Stimulated activated effector memory CD8-positive, alpha-beta T cell treated with anti-CD3 and anti-CD28 coated beads, Interleukin-12 subunit alpha, Interleukin-12 subunit beta, amount 100 ng/mL, for 72 hours (primary cell): ENCODE results near the gene NFAM1.
A peak's percentile ranks its signal among the peaks of the same experiment; 100 is the strongest.

Source experiments
- ATAC-seq: fragments of 150-1000 bp; cut with Tn5 transposase; 2 replicates; pipeline ENCODE4 v1.10.0; 2021
- DNase-seq, 2 donors: peaks; one replicate each; pipeline ENCODE4 v3.0.0; 2021 to 2022; ENCODE audit warnings: low spot score in 2 of 2
- H3K27ac Mint-ChIP-seq: one replicate; pipeline ENCODE4 v1.8.0; 2022; ENCODE audit warnings: mild to moderate bottlenecking, mixed read lengths
- H3K36me3 Mint-ChIP-seq: one replicate; pipeline ENCODE4 v1.8.0; 2022; ENCODE audit warnings: mild to moderate bottlenecking, mixed read lengths
- H3K4me1 Mint-ChIP-seq: one replicate; pipeline ENCODE4 v1.8.0; 2022; ENCODE audit warnings: mixed read lengths
- H3K4me3 Mint-ChIP-seq: one replicate; pipeline ENCODE4 v1.8.0; 2022; ENCODE audit warnings: mild to moderate bottlenecking, mixed read lengths
- H3K9me3 Mint-ChIP-seq: one replicate; pipeline ENCODE4 v1.8.0; 2022; ENCODE audit warnings: mixed read lengths

The NFAM1 gene

DNA sequence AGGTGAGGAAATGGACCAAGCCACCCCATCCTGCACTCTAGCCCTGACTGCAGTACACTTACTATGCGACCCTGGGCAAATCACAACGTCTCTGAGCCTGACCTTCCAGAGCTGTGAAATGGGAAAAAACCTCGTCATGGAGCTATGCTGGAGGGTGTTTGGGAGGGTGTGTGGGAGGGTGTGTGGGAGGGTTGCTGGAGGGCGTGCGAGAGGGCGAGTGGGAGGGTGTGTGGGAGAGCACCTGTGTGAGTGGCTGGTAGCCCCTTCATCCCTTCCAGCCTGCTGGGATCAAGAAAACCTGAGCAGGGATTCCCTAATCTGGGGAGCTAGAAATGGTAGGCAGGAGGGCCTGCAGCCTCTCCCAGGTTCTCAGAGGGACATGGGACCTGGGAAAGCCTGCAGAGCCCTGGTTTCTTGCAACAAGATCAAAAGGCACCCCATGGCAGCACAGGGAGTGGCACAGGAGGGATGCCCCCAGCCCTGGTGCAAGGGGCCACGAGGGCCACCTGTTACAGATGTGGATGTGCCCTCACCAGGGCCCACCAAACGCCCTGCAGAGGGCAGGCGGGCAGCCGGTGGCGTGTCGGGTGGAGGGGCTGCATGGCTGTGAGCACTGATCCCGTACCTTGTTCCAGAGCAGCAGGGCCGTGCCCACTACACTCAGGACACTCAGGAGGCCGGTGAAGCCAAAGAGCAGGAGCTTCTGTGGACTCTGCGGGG, 23.2 kb downstream of the NFAM1 start:
- Mint-ChIP-seq H3K4me3 (no peak overlapping the region), H3K27ac (no peak overlapping the region), H3K36me3 (no peaks in the 10 kb centered on the region)

DNA sequence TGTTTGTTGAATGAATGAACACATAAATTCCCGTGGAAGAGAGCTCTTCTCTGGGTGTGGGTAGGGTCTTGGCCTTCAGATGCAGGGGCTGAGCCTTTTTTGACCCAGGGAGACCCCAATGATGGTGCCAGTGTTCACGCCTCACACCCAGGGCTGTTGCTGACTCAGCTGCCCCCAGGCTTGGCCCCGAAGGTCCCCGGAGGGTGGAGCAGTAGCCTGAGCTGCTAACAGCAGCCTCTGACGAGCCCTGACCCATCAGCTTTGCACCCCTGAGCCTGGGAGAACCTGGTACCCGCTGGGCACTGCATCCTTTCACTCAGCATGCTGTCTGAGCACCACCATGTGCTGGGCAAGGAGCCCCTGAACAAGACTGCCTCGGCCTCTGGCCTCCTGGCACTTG, 23.9 kb downstream of the NFAM1 start:
- ATAC-seq (no peak), DNase-seq (no peak)
- H3K27ac Mint-ChIP-seq = no peak overlapping the region
- no peaks in the 10 kb centered on the region for H3K9me3 Mint-ChIP-seq
- no peaks in the 10 kb centered on the region for H3K4me1 Mint-ChIP-seq
- no peak overlapping the region for H3K4me3 Mint-ChIP-seq
- no peaks in the 10 kb centered on the region for H3K36me3 Mint-ChIP-seq

More for the DNA sequence above, 23.2 kb downstream of the NFAM1 start:
- DNase-seq (no peak), ATAC-seq (no peak)
- Mint-ChIP-seq H3K4me1 (no peaks in the 10 kb centered on the region), H3K9me3 (no peaks in the 10 kb centered on the region)

DNA sequence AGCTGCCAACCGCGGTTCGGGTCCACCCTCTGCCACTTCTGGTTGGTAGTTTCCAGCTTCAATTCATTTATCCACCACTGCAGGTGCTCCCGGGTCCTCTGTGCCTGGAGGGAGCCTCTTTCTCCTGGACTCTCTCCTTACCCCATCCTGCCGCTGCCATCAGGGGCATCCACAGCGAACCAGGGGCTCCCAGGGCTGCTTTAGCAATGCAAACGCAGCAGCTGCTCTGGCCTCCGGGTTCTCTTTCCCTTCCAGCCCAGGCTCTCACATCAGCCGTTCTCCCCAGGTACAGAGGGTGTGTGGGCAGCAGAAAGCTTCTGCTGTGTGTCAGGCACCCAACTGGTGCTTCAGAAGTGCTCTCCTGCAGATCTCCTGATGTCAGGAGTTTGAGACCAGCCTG, 27.9 kb downstream of the NFAM1 start:
- no peak overlapping the region for H3K27ac Mint-ChIP-seq
- H3K36me3 Mint-ChIP-seq = no peaks in the 10 kb centered on the region
- no peaks in the 10 kb centered on the region for H3K4me1 Mint-ChIP-seq
- DNase-seq (no peak), ATAC-seq (no peak)
- no peak overlapping the region for H3K4me3 Mint-ChIP-seq
- H3K9me3 Mint-ChIP-seq = no peaks in the 10 kb centered on the region

DNA sequence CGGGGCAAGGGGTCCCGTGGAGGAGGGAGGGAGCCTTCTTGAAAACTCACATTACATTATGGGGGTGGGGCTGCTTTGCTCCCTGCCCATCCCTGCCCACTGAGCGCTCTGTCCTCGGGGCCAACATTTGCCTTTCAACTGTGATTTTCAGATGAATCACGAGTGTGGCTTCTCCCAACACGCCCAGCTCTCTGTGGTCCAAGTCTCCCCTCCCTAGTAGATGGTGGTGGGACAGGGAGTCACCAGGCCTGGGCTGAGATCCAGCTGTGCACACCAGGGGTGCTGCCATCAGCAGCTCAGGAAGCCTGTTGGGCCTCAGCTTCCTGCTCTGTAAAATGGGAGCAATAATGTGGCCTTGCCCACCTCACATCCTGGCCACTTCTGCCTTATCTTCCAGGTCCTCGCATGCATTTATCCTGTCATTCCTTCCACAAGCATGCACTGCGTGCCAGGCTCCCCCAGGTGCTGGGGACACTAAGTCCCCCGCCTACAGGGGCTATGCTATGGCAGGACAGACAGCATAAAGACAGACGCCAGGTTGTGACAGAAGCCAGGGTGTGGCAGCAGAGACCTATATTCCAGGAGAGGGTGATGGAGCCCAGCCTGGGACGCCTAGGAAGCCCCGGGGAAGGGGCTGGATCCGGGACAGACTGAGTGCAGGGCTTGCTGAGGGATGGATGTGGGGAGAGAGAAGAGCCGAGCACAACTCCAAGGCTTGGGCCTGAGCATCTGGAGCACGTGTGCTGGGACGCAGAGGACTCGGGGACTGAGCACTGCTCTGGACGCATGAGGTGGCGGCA, 30.5 kb downstream of the NFAM1 start:
- peaks cover 8% of the 10 kb centered on the region for H3K4me1 Mint-ChIP-seq
- H3K27ac Mint-ChIP-seq = no peak overlapping the region
- H3K4me3 Mint-ChIP-seq = no peak overlapping the region
- ATAC-seq (no peak), DNase-seq (no peak)
- no peaks in the 10 kb centered on the region for H3K9me3 Mint-ChIP-seq
- H3K36me3 Mint-ChIP-seq = no peaks in the 10 kb centered on the region

DNA sequence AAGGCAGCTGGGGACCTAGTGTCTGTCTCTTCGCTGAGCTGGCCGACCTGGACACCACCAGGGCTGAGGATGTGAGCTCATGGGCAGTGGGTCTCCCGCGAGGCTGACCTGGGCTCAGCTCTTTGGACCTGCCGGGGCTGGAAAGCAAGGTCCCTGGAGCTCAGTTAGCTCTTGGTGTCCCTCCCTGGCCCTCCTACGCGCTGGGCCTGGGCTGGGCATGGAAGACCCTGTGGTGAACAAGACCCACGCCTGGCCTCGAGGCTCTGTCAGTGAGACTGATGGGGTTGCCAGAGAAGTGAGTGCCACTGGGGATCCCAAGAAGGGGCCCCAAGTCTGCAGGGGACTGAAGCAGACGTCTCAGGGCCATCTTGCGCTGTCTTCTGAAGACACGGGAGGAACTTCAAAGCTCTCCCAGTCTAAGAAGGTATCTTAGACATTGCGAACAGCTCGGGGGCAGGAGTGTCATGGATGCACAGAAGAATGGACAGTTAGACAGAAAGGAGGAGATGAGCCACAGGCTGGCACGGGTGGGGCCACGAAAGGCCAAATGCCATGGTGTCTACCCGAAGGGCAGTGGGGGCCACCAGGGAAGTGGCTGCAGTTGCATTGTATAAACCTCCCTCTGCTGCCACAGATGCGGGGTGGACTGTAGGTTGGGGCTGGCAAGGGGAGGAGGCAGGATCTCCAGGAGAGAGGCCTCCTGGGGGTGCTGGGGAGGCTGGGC, 31.2 kb downstream of the NFAM1 start:
- H3K36me3 Mint-ChIP-seq = no peaks in the 10 kb centered on the region
- H3K4me3 Mint-ChIP-seq = no peak overlapping the region
- no peaks in the 10 kb centered on the region for H3K9me3 Mint-ChIP-seq
- DNase-seq = no peak
- no peak for ATAC-seq
- H3K4me1 Mint-ChIP-seq = peaks cover 12% of the 10 kb centered on the region
- no peak overlapping the region for H3K27ac Mint-ChIP-seq

DNA sequence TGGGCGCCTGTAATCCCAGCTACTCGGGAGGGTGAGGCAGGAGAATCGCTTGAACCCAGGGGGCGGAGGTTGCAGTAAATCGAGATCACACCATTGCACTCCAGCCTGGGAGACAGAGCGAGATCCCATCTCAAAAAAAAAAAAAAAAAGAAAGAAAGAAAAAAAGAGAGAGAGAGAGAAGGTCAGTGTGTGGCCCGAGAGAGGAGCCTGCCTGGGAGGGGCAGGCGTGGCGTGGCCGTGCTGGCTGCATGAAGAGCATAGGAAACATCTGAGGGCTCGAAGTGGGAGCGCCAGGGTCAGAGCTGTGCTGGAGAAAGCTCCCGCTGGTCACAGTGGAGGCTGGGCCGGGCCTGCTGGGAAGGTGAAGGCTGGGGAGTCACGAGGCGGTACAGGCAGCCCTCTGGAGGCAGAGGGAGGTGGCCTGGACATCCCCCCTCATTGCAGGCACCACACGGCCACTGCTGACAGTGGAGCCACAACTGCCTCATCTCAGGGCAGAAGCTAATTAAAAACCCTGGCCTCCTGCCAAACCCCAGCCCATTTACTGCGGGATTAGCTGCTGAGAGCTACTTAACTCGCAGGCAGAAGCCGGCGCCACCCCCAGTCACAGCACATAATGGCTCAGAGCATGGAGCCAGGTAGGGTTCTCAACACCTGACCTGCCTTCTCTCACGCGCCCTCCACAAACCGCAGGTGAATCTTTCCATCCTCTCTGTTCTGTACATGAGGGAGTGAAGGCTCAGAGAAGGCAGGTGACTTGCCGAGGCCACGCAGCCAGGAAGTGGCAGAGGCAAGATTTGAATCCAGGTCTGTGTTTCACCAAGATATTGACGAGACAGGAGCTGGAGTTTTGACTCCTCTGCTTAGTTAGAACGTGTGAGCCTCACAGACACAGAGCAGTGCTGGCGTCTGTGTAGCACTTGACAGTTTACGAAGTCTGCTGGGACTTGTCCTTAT, 32.6 kb downstream of the NFAM1 start:
- Mint-ChIP-seq H3K9me3 (no peaks in the 10 kb centered on the region), H3K4me3 (no peak overlapping the region), H3K4me1 (peaks cover 12% of the 10 kb centered on the region), H3K27ac (no peak overlapping the region), H3K36me3 (no peaks in the 10 kb centered on the region)
- ATAC-seq (no peak), DNase-seq (no peak)

DNA sequence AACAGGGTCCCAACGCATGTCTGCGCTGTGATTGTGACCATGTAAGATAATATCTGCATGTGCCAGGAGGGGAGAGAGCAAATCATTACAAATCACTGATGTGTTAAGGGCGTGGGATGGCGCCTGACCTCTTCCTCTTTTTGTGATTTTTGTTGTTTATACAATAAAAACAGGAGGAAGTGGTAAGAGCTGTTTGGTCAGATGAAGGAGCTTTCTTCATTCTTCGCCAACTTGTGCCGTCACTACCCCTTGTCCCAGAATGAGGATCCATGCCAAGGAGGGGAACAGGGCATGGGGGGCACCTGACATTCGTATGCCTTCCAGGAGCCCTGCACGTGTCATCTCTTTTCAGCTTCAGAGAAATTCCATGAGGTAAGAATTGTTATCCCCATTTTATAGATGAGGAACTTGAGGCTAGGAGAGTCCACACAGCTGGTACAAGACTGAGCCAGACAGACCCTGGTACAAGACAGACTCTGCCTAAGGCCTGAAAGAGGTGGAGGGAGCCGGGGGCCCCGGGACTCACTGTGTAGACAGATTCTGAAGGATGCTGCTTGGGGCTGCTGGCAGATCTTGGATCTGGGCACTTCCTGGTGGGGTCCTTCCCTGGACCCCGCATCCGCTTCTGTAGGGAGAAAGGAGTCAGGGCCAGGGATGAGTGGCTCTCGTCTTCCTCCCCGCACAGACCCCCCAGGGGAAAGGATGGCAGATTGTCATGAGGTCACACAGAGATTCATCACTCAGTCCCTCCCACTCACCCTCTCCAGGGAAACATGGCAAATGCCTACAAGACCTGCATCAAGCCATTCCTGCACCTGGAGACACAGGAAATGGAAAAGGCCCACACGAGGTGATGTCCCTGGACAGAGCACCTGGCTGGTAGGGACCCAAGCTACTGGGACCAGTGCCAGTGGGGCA, 34.6 kb downstream of the NFAM1 start:
- Mint-ChIP-seq H3K36me3 (no peaks in the 10 kb centered on the region), H3K4me3 (no peak overlapping the region), H3K4me1 (peaks cover 12% of the 10 kb centered on the region), H3K27ac (no peak overlapping the region), H3K9me3 (no peaks in the 10 kb centered on the region)
- peak; percentile 22 for ATAC-seq
- no peak for DNase-seq

DNA sequence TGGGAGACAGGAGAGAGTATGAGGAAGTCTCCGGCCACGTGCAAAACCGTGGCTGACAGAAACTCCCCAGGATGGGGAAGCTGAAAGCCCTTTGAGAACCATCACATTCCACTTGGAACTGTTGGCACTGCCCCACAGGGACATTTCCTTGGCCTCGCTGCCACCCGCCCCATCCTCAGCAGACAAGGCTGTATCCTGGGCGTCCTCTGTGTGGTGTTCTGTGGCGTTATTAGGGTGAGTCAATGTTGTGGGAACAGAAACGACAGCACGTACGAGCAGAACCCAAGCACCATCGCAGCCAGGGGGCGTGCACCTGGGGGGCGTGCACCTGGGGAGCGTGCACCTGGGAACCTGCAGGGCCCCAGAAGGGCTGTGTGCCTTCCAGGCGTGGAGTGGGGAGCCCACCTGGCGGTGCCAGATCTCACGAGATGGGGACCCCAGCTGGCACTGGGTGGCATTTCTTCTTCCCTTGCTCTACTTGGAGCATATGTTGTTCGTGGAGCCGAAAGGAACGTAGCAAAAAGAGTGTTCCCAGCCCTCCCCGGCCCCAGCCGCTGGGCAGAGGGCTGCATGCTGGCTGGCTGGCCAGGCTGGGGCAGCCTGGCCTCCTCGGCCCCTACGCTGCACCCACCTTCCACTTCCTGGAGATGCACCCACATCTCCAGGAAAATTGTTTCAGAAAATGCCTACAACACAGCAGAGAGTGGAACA, 35.4 kb downstream of the NFAM1 start:
- no peak overlapping the region for H3K27ac Mint-ChIP-seq
- peak; percentile 61 for ATAC-seq
- peaks cover 12% of the 10 kb centered on the region for H3K4me1 Mint-ChIP-seq
- no peaks in the 10 kb centered on the region for H3K9me3 Mint-ChIP-seq
- DNase-seq = no peak
- no peaks in the 10 kb centered on the region for H3K36me3 Mint-ChIP-seq
- no peak overlapping the region for H3K4me3 Mint-ChIP-seq

DNA sequence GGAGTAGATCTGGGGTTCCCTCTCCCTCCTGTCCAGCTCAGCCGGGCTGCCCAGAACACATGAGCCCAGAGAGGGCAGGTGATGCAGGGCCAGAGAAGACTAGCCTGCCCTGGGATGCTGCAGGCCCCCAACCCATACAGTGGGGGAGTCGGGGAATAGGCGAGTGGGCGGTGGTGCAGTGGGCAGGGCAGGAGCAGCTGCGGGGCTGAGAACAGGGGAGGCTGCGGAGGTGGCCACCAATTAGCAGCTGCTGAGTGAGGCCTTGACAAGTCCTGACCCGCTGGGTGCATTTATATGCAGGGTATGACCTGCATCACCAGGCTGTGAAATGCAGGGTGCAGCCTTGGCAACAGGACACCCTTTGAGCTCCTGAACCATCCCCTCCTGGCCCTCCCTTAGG, 43.1 kb downstream of the NFAM1 start:
- no peak for ATAC-seq
- DNase-seq = no peak
- Mint-ChIP-seq H3K36me3 (no peaks in the 10 kb centered on the region), H3K4me3 (no peak overlapping the region), H3K27ac (no peak overlapping the region), H3K4me1 (no peaks in the 10 kb centered on the region), H3K9me3 (no peaks in the 10 kb centered on the region)

DNA sequence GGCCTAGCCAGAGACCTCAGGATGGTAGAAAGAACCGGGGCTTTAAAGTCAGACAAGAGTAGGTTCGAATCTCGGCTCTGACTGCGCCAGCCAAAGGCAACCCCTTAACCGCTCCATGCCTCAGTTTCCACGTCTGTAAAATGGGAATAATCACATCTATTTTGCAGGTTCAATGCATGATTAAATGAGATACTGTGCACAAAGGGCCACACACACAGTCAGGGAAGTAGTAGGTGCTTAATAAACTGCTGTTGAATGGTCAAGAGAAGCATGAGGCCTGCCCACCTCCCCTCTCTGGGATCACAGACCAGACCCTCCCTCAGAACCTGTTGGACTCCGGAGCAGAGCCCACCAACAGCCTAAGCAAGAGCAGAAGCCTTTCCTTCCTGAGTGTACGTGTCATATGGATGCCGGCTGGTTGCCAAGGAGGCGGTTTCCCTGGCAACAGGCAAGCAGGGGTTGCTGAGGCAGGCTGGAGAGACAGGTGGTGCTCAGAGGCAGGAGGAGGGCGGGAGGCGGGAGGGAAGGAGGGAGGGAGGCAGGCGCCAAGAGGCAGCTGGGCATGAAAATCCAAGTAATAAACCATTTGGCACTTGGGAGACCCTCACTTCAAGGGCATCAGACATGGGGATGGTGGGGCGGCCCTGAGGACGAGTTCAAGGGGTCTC, 43.9 kb downstream of the NFAM1 start:
- H3K4me1 Mint-ChIP-seq = no peaks in the 10 kb centered on the region
- no peaks in the 10 kb centered on the region for H3K9me3 Mint-ChIP-seq
- no peak overlapping the region for H3K27ac Mint-ChIP-seq
- no peaks in the 10 kb centered on the region for H3K36me3 Mint-ChIP-seq
- no peak overlapping the region for H3K4me3 Mint-ChIP-seq
- no peak for ATAC-seq
- DNase-seq = no peak

DNA sequence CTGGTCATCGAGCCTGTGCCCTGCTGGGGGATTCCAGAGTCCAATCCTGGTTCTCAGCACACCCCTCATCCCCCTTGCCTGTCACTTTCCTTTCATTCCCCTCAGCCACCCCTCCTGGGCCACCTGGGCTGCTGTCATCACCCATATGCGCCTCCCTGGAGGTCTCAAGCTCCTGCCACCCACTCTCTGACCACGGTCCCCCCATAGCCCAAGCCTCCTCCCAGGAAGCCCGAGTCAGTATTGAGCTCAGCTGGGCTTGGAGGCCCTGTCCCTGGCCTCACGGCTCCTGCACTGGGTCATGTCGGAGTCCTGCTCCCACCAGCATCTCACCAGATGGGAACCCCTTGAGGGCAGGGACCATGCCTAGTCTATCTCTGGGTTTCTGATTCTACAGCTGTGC, 44.6 kb downstream of the NFAM1 start:
- H3K4me3 Mint-ChIP-seq = no peak overlapping the region
- no peaks in the 10 kb centered on the region for H3K4me1 Mint-ChIP-seq
- DNase-seq (no peak), ATAC-seq (no peak)
- no peaks in the 10 kb centered on the region for H3K36me3 Mint-ChIP-seq
- H3K27ac Mint-ChIP-seq = no peak overlapping the region
- H3K9me3 Mint-ChIP-seq = no peaks in the 10 kb centered on the region

DNA sequence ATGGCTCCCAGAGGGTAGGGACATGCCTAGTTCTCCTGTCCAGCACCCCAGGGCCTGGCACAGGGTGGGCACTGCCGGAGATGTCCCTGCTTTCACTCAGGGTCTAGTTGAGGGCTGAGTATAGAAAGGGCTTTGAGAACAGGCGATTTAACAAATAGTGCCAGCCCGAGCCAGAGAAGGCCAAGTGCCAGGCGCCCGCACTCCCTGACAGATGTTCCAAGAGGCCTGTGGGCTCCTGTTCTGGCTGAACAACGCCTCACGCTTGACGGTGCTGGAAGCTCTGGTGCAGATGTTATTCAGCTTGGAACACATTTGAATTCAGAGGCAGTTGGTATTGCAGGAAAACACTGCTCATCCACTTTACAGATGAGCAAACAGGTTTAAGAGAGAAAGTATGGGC, 46.5 kb downstream of the NFAM1 start:
- Mint-ChIP-seq H3K27ac (peak overlapping the region; percentile 32), H3K4me1 (no peaks in the 10 kb centered on the region), H3K4me3 (no peak overlapping the region), H3K36me3 (no peaks in the 10 kb centered on the region), H3K9me3 (no peaks in the 10 kb centered on the region)
- no peak for ATAC-seq
- DNase-seq = no peak

DNA sequence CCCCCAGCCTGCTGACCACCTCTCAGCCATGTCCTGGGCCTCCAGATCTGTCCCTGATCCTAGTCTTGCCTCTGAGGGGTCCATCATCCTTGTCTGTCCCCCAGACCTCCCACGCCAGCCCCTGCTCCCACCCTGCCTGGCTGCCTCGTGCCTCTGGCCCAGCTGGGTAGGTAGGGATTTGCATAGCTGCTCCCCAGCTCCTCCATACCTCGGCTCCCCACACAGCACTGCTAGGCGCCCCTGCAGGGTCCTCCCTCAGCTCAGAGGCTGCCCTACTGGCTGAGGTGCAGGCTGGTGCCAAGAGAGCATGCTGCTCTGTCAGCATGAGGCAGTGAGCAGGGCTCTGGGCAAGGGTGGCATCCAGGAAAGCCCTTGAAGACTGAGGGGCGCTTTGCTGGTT, 47.7 kb downstream of the NFAM1 start:
- Mint-ChIP-seq H3K9me3 (no peaks in the 10 kb centered on the region), H3K36me3 (no peaks in the 10 kb centered on the region), H3K27ac (no peak overlapping the region), H3K4me3 (no peak overlapping the region), H3K4me1 (no peaks in the 10 kb centered on the region)
- ATAC-seq = no peak
- DNase-seq = no peak
